Tibial nerve (tissue), 4 donors: ENCODE data around the gene USP3. TPM values are rescaled to one million over a fixed set of nuclear protein-coding genes. Genes with fewer than 3 reads are reported as not detected.
A peak's percentile ranks its signal among the peaks of the same experiment; 100 is the strongest.
"Not testable (repeated sequence)": the region's sequence is repeated elsewhere in the genome, so short reads cannot be mapped to it uniquely, and the experiment has no call there.

Experiments
- DNase-seq, 2 donors: peaks; one replicate each; pipeline ENCODE4 v3.0.0-alpha.2; 2019; ENCODE audit warnings: low spot score in 2 of 2
- H3K27ac ChIP-seq, 4 donors: fragments of 200-600 bp; sonication (generic) in 3 of 4; one replicate each; pipeline ENCODE4 v1.5.1; 2017 to 2019; ENCODE audit warnings: mild to moderate bottlenecking in 1 of 4
- H3K27me3 ChIP-seq, 2 donors: fragments of 200-600 bp; sonication (generic) in 1 of 2; one replicate each; pipeline versions ENCODE4 v1.5.1 to v1.6.0; 2017 to 2019
- H3K36me3 ChIP-seq, 3 donors: fragments of 200-600 bp; sonication (generic); one replicate each; pipeline ENCODE4 v1.5.1; 2018 to 2019
- H3K4me1 ChIP-seq, 4 donors: fragments of 200-600 bp; sonication (generic) in 3 of 4; one replicate each; pipeline ENCODE4 v1.5.1; 2017 to 2019
- H3K4me3 ChIP-seq, 4 donors: fragments of 200-600 bp; sonication (generic) in 3 of 4; one replicate each; pipeline ENCODE4 v1.5.1; 2017 to 2019; ENCODE audit warnings: mild to moderate bottlenecking in 1 of 4, moderate library complexity in 1 of 4
- H3K9me3 ChIP-seq, 4 donors: fragments of 200-600 bp; sonication (generic) in 3 of 4; one replicate each; pipeline ENCODE4 v1.5.1; 2017 to 2019
- CTCF ChIP-seq, 5 experiments: fragments of 200-600 bp in 3 of 5; fragments of 450-650 bp in 2 of 5; sonication (generic) in 3 of 5; IDR thresholded peaks; one replicate each; pipeline ENCODE4 v1.5.1; 2016 to 2019; ENCODE audit warnings: antibody characterized with exemption in 5 of 5, mild to moderate bottlenecking in 3 of 5, moderate library complexity in 2 of 5
- EP300 ChIP-seq, 2 donors: sonication (generic); formaldehyde crosslinking; IDR thresholded peaks; one replicate each; pipeline ENCODE4 v1.6.1; 2017; ENCODE audit warnings: antibody characterized with exemption in 2 of 2, mild to moderate bottlenecking in 1 of 2
- POLR2A ChIP-seq, 2 donors: fragments of 450-650 bp; IDR thresholded peaks; one replicate each; pipeline ENCODE4 v1.6.1; 2017; ENCODE audit warnings: antibody characterized with exemption in 2 of 2, mild to moderate bottlenecking in 2 of 2, moderate library complexity in 2 of 2
- whole genome bisulfite sequencing, 2 donors: methylation state at CpG; one replicate each; pipeline ENCODE4 v1.1.5; 2018; 5-methylcytosine and 5-hydroxymethylcytosine counted together
- total RNA-seq, 4 donors: library from RNA; depleted of rRNA; stranded (reverse); fragments of >200 nt; gene quantifications; one replicate each; pipeline ENCODE4 v1.1.0, GENCODE V29; 2016

USP3 gene
- total RNA-seq, 4 donors from 2014 or later, result 32.8 to 47.3 (median 38.3) TPM

GRCh38 chr15:63611177-63611576 lies 106.8 kb downstream of the USP3 start:
- DNase-seq, result no peak
- TF ChIP-seq EP300 (IDR thresholded peaks at IDR 0.05), result no peak
- TF ChIP-seq POLR2A (IDR thresholded peaks at IDR 0.05), result no peak
- no peak for TF ChIP-seq CTCF (IDR thresholded peaks at IDR 0.05)
- peaks cover 0 to 88% (median 0%) of the 10 kb centered on the region in 3 donors for H3K36me3 ChIP-seq
- peaks cover 0 to 23% (median 10%) of the 10 kb centered on the region in 4 donors for H3K4me1 ChIP-seq
- no peaks in the 10 kb centered on the region for H3K9me3 ChIP-seq
- no peaks in the 10 kb centered on the region for H3K27me3 ChIP-seq
- no peak overlapping the region for H3K4me3 ChIP-seq
- 52 to 59% methylated on average over 3 of the region's 3 CpGs for WGBS, 2 donors
- peak overlapping the region in 3 of 4 donors; percentile 60 to 80 (median 63) for H3K27ac ChIP-seq

- H3K4me1 ChIP-seq, result peaks cover 0 to 20% (median 10%) of the 10 kb centered on the region in 4 donors
- H3K27me3 ChIP-seq, result no peaks in the 10 kb centered on the region
- TF ChIP-seq EP300 (IDR thresholded peaks at IDR 0.05) (no peak), POLR2A (IDR thresholded peaks at IDR 0.05) (no peak), CTCF (IDR thresholded peaks at IDR 0.05) (no peak)
- 92 to 94% methylated on average over 14 to 15 of the region's 15 CpGs for WGBS, 2 donors
- peak overlapping the region in 1 of 4 donors; percentile 3 for H3K27ac ChIP-seq
- H3K9me3 ChIP-seq, result no peaks in the 10 kb centered on the region
- no peak overlapping the region for H3K4me3 ChIP-seq
- no peak for DNase-seq
- peaks cover 0 to 86% (median 0%) of the 10 kb centered on the region in 3 donors for H3K36me3 ChIP-seq
Observed at GRCh38 chr15:63612300-63612699, 107.9 kb downstream of the USP3 start.

DNA sequence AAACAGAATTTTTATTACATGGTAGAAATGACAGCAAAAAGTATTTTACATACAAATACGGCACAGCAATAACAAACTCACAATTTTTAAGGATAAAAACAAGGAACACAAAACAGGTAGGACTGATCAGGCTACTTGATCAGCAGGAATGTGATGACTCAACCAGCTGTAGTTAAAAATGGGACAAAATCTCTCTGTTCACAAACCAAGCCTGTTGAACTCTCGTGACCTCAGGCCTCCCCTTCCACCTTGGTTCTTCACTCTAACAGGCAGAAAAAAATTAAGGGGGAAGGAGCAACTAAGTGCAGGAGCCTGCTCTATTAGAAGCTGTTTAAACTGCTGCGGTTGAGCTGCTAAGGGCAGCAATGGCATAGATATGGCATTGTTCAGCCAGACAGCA lies 111.5 kb downstream of the USP3 start:
- TF ChIP-seq POLR2A (IDR thresholded peaks at IDR 0.05) (no peak), EP300 (IDR thresholded peaks at IDR 0.05) (no peak), CTCF (IDR thresholded peaks at IDR 0.05) (no peak)
- Histone ChIP-seq H3K36me3 (peaks cover 0 to 57% (median 0%) of the 10 kb centered on the region in 3 donors), H3K27ac (no peak overlapping the region), H3K27me3 (no peaks in the 10 kb centered on the region), H3K4me3 (no peak overlapping the region), H3K4me1 (peaks cover 0 to 10% (median 2%) of the 10 kb centered on the region in 4 donors), H3K9me3 (no peaks in the 10 kb centered on the region)
- DNase-seq, result no peak
- WGBS, 2 donors, result 77 to 80% methylated on average over 3 of the region's 3 CpGs

GRCh38 chr15:63617147-63617546 lies 112.8 kb downstream of the USP3 start:
- WGBS, 2 donors, result 97 to 100% methylated on average over 4 of the region's 4 CpGs
- H3K27ac ChIP-seq, DNase-seq, H3K27me3 ChIP-seq, H3K9me3 ChIP-seq, H3K4me3 ChIP-seq, H3K4me1 ChIP-seq: not testable (repeated sequence)
- peaks cover 0 to 55% (median 0%) of the 10 kb centered on the region in 3 donors for H3K36me3 ChIP-seq

GRCh38 chr15:63617627-63618026 lies 113.2 kb downstream of the USP3 start:
- H3K9me3 ChIP-seq, H3K4me3 ChIP-seq, H3K4me1 ChIP-seq, H3K27me3 ChIP-seq, DNase-seq, H3K27ac ChIP-seq: not testable (repeated sequence)
- 97 to 100% methylated on average over 3 of the region's 3 CpGs for WGBS, 2 donors
- H3K36me3 ChIP-seq, result peaks cover 0 to 55% (median 0%) of the 10 kb centered on the region in 3 donors

DNA sequence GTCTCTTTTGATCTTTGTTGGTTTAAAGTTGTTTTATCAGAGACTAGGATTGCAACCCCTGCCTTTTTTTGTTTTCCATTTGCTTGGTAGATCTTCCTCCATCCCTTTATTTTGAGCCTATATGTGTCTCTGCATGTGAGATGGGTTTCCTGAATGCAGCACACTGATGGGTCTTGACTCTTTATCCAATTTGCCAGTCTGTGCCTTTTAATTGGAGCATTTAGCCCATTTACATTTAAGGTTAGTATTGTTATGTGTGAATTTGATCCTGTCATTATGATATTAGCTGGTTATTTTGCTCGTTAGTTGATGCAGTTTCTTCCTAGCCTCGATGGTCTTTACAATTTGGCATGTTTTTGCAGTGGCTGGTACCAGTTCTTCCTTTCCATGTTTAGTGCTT lies 116.4 kb downstream of the USP3 start:
- H3K4me3 ChIP-seq, DNase-seq, H3K4me1 ChIP-seq, H3K27ac ChIP-seq, H3K9me3 ChIP-seq, H3K27me3 ChIP-seq: not testable (repeated sequence)
- peaks cover 2 to 58% (median 11%) of the 10 kb centered on the region in 3 donors for H3K36me3 ChIP-seq
- no CpG with 5 or more reads among the region's 2 CpGs for WGBS, 2 donors
